PFSK-1 (cell line): ENCODE data around the gene DNAJA3.

ENCODE experiments used
- POLR2AphosphoS5 ChIP-seq: IDR thresholded peaks from 2 replicates; pipeline ENCODE4 v1.6.1; 2012; ENCODE audit warnings: low read depth, mild to moderate bottlenecking, control low read depth, low read length, moderate library complexity
- SIN3A ChIP-seq: IDR thresholded peaks from 2 replicates; pipeline ENCODE4 v1.6.1; 2012; ENCODE audit warnings: mild to moderate bottlenecking, low read length, moderate library complexity, borderline replicate concordance; ENCODE audit not compliant: insufficient read depth
- TAF1 ChIP-seq: IDR thresholded peaks from 2 replicates; pipeline ENCODE4 v1.6.1; 2012; ENCODE audit warnings: low read length, control low read depth, borderline replicate concordance; ENCODE audit not compliant: insufficient read depth
- TF ChIP-seq, protein P1 (sequence below), 2 experiments: IDR thresholded peaks; 2 replicates each; pipeline versions ENCODE4 v1.6.1 to v1.8.0; 2011 to 2012; ENCODE audit warnings: low read depth in 2 of 2, low read length in 2 of 2, control low read depth in 1 of 2, inconsistent platforms in 1 of 2, mild to moderate bottlenecking in 1 of 2, moderate library complexity in 1 of 2; ENCODE audit not compliant: insufficient read depth in 1 of 2

DNA sequence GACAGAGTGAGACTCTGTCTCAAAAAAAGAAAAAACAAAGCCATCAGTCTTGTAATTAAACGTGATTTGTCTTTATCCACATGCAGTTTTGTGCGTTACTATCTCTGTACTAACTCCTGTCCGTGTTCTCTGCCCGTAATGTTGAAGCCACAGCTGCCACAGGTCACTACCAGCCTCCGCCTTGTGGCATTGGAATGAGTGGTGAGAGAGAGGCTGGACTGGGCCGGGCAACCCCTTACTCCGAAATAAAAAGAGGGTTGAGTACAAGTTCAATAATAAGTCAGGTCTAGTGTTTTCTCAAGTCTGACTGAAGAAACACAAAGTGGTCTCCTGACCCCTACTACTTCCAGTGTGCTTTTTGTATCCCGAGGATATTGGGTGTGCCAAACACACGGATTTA, 5.4 kb downstream of the DNAJA3 start:
- TF ChIP-seq SIN3A (no peak), POLR2AphosphoS5 (0 out of 2 replicates have a peak, but pooled peaks have one; percentile 15), TAF1 (no peak)
- TF ChIP-seq, protein P1, sequence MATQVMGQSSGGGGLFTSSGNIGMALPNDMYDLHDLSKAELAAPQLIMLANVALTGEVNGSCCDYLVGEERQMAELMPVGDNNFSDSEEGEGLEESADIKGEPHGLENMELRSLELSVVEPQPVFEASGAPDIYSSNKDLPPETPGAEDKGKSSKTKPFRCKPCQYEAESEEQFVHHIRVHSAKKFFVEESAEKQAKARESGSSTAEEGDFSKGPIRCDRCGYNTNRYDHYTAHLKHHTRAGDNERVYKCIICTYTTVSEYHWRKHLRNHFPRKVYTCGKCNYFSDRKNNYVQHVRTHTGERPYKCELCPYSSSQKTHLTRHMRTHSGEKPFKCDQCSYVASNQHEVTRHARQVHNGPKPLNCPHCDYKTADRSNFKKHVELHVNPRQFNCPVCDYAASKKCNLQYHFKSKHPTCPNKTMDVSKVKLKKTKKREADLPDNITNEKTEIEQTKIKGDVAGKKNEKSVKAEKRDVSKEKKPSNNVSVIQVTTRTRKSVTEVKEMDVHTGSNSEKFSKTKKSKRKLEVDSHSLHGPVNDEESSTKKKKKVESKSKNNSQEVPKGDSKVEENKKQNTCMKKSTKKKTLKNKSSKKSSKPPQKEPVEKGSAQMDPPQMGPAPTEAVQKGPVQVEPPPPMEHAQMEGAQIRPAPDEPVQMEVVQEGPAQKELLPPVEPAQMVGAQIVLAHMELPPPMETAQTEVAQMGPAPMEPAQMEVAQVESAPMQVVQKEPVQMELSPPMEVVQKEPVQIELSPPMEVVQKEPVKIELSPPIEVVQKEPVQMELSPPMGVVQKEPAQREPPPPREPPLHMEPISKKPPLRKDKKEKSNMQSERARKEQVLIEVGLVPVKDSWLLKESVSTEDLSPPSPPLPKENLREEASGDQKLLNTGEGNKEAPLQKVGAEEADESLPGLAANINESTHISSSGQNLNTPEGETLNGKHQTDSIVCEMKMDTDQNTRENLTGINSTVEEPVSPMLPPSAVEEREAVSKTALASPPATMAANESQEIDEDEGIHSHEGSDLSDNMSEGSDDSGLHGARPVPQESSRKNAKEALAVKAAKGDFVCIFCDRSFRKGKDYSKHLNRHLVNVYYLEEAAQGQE (IDR thresholded peaks at IDR 0.05; ENCODE audit: insufficient read depth in 1 of 2, low read depth in 2 of 2, low read length in 2 of 2) = no peak
